ENCODE measurements around the gene ST3GAL6. TPM values are rescaled to one million over a fixed set of nuclear protein-coding genes. Genes with fewer than 3 reads are reported as not detected.

The ST3GAL6 gene
- polyA plus RNA-seq, 1 donor from 2014 or later: not detected

- H3K27ac Mint-ChIP-seq: no peak overlapping the region
- no peaks in the 10 kb centered on the region for H3K36me3 Mint-ChIP-seq
- H3K27me3 Mint-ChIP-seq: peaks cover 42% of the 10 kb centered on the region
- H3K9me3 Mint-ChIP-seq: peaks cover 0 to 2% (median 0%) of the 10 kb centered on the region in 3 donors
- peak overlapping the region; percentile 24 to 70 (median 66) for H3K4me3 Mint-ChIP-seq
- H3K4me1 Mint-ChIP-seq: peaks cover 7 to 15% (median 13%) of the 10 kb centered on the region in 3 donors
These were observed 29.9 kb upstream of the ST3GAL6 start for GRCh38 chr3:98733053-98733811.

GRCh38 chr3:98733812-98734281 is 29.3 kb upstream of the ST3GAL6 start:
- Mint-ChIP-seq H3K36me3 (no peaks in the 10 kb centered on the region), H3K4me3 (peak overlapping the region in 3 of 4 donors; percentile 5 to 67 (median 46)), H3K27me3 (peaks cover 42% of the 10 kb centered on the region)

GRCh38 chr3:98734306-98734705 is 28.8 kb upstream of the ST3GAL6 start:
- peaks cover 0 to 2% (median 0%) of the 10 kb centered on the region in 3 donors for H3K9me3 Mint-ChIP-seq
- H3K4me3 Mint-ChIP-seq: peak overlapping the region in 2 of 4 donors; percentile 5 to 67
- peaks cover 40% of the 10 kb centered on the region for H3K27me3 Mint-ChIP-seq
- no peaks in the 10 kb centered on the region for H3K36me3 Mint-ChIP-seq
- no peak overlapping the region for H3K27ac Mint-ChIP-seq
- H3K4me1 Mint-ChIP-seq: peaks cover 7 to 15% (median 13%) of the 10 kb centered on the region in 3 donors

More at GRCh38 chr3:98733812-98734281, 29.3 kb upstream of the ST3GAL6 start:
- Mint-ChIP-seq H3K27ac (no peak overlapping the region), H3K4me1 (peaks cover 7 to 15% (median 13%) of the 10 kb centered on the region in 3 donors), H3K9me3 (peaks cover 0 to 2% (median 0%) of the 10 kb centered on the region in 3 donors)

- Mint-ChIP-seq H3K27ac (no peak overlapping the region), H3K27me3 (peaks cover 40% of the 10 kb centered on the region), H3K36me3 (no peaks in the 10 kb centered on the region), H3K9me3 (peaks cover 0 to 2% (median 0%) of the 10 kb centered on the region in 3 donors), H3K4me1 (peaks cover 7 to 15% (median 13%) of the 10 kb centered on the region in 3 donors), H3K4me3 (no peak overlapping the region)
These were observed 28.4 kb upstream of the ST3GAL6 start for GRCh38 chr3:98734735-98735134.

- Mint-ChIP-seq H3K9me3 (peaks cover 0 to 2% (median 0%) of the 10 kb centered on the region in 3 donors), H3K27ac (no peak overlapping the region), H3K4me1 (peaks cover 7 to 15% (median 13%) of the 10 kb centered on the region in 3 donors), H3K4me3 (no peak overlapping the region), H3K36me3 (no peaks in the 10 kb centered on the region), H3K27me3 (peaks cover 40% of the 10 kb centered on the region)
These were observed 27.8 kb upstream of the ST3GAL6 start for GRCh38 chr3:98735296-98735695.

- peaks cover 9 to 15% (median 13%) of the 10 kb centered on the region in 3 donors for H3K4me1 Mint-ChIP-seq
- H3K9me3 Mint-ChIP-seq: peaks cover 0 to 2% (median 0%) of the 10 kb centered on the region in 3 donors
- H3K27me3 Mint-ChIP-seq: peaks cover 39% of the 10 kb centered on the region
- no peak overlapping the region for H3K4me3 Mint-ChIP-seq
- H3K27ac Mint-ChIP-seq: no peak overlapping the region
- H3K36me3 Mint-ChIP-seq: no peaks in the 10 kb centered on the region
These were observed 27.3 kb upstream of the ST3GAL6 start for GRCh38 chr3:98735761-98736269.

GRCh38 chr3:98737301-98737700 is 25.8 kb upstream of the ST3GAL6 start:
- Mint-ChIP-seq H3K4me3 (no peak overlapping the region), H3K36me3 (no peaks in the 10 kb centered on the region), H3K4me1 (peaks cover 9 to 13% (median 9%) of the 10 kb centered on the region in 3 donors), H3K9me3 (peaks cover 0 to 2% (median 0%) of the 10 kb centered on the region in 3 donors), H3K27ac (no peak overlapping the region), H3K27me3 (peaks cover 30% of the 10 kb centered on the region)

- H3K9me3 Mint-ChIP-seq: no peaks in the 10 kb centered on the region
- H3K27ac Mint-ChIP-seq: no peak overlapping the region
- peaks cover 0 to 4% (median 4%) of the 10 kb centered on the region in 3 donors for H3K4me1 Mint-ChIP-seq
- no peak overlapping the region for H3K4me3 Mint-ChIP-seq
- peaks cover 19% of the 10 kb centered on the region for H3K27me3 Mint-ChIP-seq
- H3K36me3 Mint-ChIP-seq: no peaks in the 10 kb centered on the region
These were observed 23.9 kb upstream of the ST3GAL6 start for GRCh38 chr3:98739266-98739665.

- Mint-ChIP-seq H3K36me3 (no peaks in the 10 kb centered on the region), H3K27me3 (peaks cover 9% of the 10 kb centered on the region), H3K4me1 (peaks cover 0 to 2% (median 0%) of the 10 kb centered on the region in 3 donors), H3K4me3 (no peak overlapping the region), H3K27ac (no peak overlapping the region), H3K9me3 (no peaks in the 10 kb centered on the region)
These were observed 22.8 kb upstream of the ST3GAL6 start for GRCh38 chr3:98740324-98740723.

- H3K9me3 Mint-ChIP-seq: no peaks in the 10 kb centered on the region
- no peaks in the 10 kb centered on the region for H3K36me3 Mint-ChIP-seq
- H3K27ac Mint-ChIP-seq: no peak overlapping the region
- H3K4me1 Mint-ChIP-seq: peaks cover 0 to 2% (median 0%) of the 10 kb centered on the region in 3 donors
- H3K27me3 Mint-ChIP-seq: peaks cover 9% of the 10 kb centered on the region
- H3K4me3 Mint-ChIP-seq: no peak overlapping the region
These were observed 21.9 kb upstream of the ST3GAL6 start for GRCh38 chr3:98741121-98741716.

GRCh38 chr3:98743071-98743470 is 20.1 kb upstream of the ST3GAL6 start:
- H3K4me1 Mint-ChIP-seq: peaks cover 0 to 2% (median 0%) of the 10 kb centered on the region in 3 donors
- no peak overlapping the region for H3K27ac Mint-ChIP-seq
- H3K9me3 Mint-ChIP-seq: no peaks in the 10 kb centered on the region
- H3K36me3 Mint-ChIP-seq: peaks cover 1% of the 10 kb centered on the region
- peaks cover 3% of the 10 kb centered on the region for H3K27me3 Mint-ChIP-seq
- H3K4me3 Mint-ChIP-seq: no peak overlapping the region

GRCh38 chr3:98744283-98744682 is 18.9 kb upstream of the ST3GAL6 start:
- Mint-ChIP-seq H3K27ac (no peak overlapping the region), H3K4me3 (no peak overlapping the region), H3K9me3 (peaks cover 0 to 3% (median 0%) of the 10 kb centered on the region in 3 donors)

GRCh38 chr3:98745718-98746117 is 17.4 kb upstream of the ST3GAL6 start:
- Mint-ChIP-seq H3K27me3 (peaks cover 2% of the 10 kb centered on the region), H3K4me3 (no peak overlapping the region), H3K4me1 (no peaks in the 10 kb centered on the region), H3K27ac (no peak overlapping the region), H3K9me3 (peaks cover 0 to 3% (median 0%) of the 10 kb centered on the region in 3 donors), H3K36me3 (peaks cover 1% of the 10 kb centered on the region)

More at GRCh38 chr3:98744283-98744682, 18.9 kb upstream of the ST3GAL6 start:
- Mint-ChIP-seq H3K4me1 (peaks cover 0 to 2% (median 0%) of the 10 kb centered on the region in 3 donors), H3K27me3 (peaks cover 2% of the 10 kb centered on the region), H3K36me3 (peaks cover 1% of the 10 kb centered on the region)

- Mint-ChIP-seq H3K27ac (no peak overlapping the region), H3K27me3 (peaks cover 2% of the 10 kb centered on the region), H3K4me3 (no peak overlapping the region), H3K4me1 (no peaks in the 10 kb centered on the region), H3K36me3 (peaks cover 1% of the 10 kb centered on the region), H3K9me3 (peaks cover 0 to 3% (median 0%) of the 10 kb centered on the region in 3 donors)
These were observed 17.0 kb upstream of the ST3GAL6 start for GRCh38 chr3:98746122-98746521.

- H3K27ac Mint-ChIP-seq: no peak overlapping the region
- H3K4me1 Mint-ChIP-seq: no peaks in the 10 kb centered on the region
- H3K4me3 Mint-ChIP-seq: no peak overlapping the region
- H3K36me3 Mint-ChIP-seq: peaks cover 1% of the 10 kb centered on the region
- H3K9me3 Mint-ChIP-seq: peaks cover 0 to 3% (median 0%) of the 10 kb centered on the region in 3 donors
- H3K27me3 Mint-ChIP-seq: peaks cover 2% of the 10 kb centered on the region
These were observed 16.3 kb upstream of the ST3GAL6 start for GRCh38 chr3:98746882-98747281.

Data from IgD-negative memory B cell (primary cell).